Astrocyte (in vitro differentiated cells and primary cell): ENCODE results near the gene RCAN2.

ENCODE experiments used
- EZH2 ChIP-seq: IDR thresholded peaks from 2 replicates; pipeline ENCODE4 v1.6.1; 2012; ENCODE audit warnings: mild to moderate bottlenecking, low read length, inconsistent platforms; ENCODE audit not compliant: insufficient read depth
- TF ChIP-seq, protein P1 (sequence below): IDR thresholded peaks from 2 replicates; pipeline ENCODE4 v1.5.1; 2011; ENCODE audit warnings: low read depth, mild to moderate bottlenecking, inconsistent platforms, low read length, moderate library complexity; ENCODE audit not compliant: insufficient read depth

DNA sequence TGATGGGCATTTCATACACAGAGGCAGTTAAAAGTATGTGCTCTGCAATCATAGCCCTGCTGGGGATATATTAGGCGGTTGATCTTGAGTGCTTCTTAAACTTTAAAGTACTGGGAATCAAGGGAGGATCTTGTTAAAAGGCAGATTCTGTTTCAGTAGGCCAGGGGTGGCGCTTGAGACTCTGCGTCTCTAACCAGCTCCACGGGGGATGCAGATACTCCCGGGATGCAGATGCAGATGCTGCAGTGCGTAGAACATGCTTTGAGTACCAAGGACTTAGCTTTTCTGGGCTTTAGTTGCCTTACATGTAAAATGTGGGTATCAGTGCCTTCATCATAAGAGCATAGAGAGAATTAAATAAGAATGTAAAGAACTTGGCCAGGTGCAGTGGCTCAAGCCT is 276.0 kb downstream of the RCAN2 start:
- TF ChIP-seq, protein P1, sequence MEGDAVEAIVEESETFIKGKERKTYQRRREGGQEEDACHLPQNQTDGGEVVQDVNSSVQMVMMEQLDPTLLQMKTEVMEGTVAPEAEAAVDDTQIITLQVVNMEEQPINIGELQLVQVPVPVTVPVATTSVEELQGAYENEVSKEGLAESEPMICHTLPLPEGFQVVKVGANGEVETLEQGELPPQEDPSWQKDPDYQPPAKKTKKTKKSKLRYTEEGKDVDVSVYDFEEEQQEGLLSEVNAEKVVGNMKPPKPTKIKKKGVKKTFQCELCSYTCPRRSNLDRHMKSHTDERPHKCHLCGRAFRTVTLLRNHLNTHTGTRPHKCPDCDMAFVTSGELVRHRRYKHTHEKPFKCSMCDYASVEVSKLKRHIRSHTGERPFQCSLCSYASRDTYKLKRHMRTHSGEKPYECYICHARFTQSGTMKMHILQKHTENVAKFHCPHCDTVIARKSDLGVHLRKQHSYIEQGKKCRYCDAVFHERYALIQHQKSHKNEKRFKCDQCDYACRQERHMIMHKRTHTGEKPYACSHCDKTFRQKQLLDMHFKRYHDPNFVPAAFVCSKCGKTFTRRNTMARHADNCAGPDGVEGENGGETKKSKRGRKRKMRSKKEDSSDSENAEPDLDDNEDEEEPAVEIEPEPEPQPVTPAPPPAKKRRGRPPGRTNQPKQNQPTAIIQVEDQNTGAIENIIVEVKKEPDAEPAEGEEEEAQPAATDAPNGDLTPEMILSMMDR = no peak
- TF ChIP-seq EZH2 = no peak
